ENCODE measurements around the gene NAA60.
"Not testable (repeated sequence)": the region's sequence is repeated elsewhere in the genome, so short reads cannot be mapped to it uniquely, and the experiment has no call there.

NAA60 gene

GRCh38 chr16:3465301-3465700 lies 21.8 kb downstream of the NAA60 start:
- no peak for DNase-seq

GRCh38 chr16:3465911-3466584 lies 22.6 kb downstream of the NAA60 start:
- no peak for DNase-seq

GRCh38 chr16:3467182-3467581 lies 23.7 kb downstream of the NAA60 start:
- no peak for DNase-seq

- no peak for DNase-seq
Measured at GRCh38 chr16:3467921-3468320, 24.4 kb downstream of the NAA60 start.

GRCh38 chr16:3468501-3468900 lies 25.0 kb downstream of the NAA60 start:
- DNase-seq = no peak

- DNase-seq = no peak
Measured at GRCh38 chr16:3469736-3470135, 26.3 kb downstream of the NAA60 start.

GRCh38 chr16:3470723-3471122 lies 27.2 kb downstream of the NAA60 start:
- no peak for DNase-seq

- no peak for DNase-seq
Measured at GRCh38 chr16:3471518-3472176, 28.2 kb downstream of the NAA60 start.

GRCh38 chr16:3472878-3473595 lies 29.6 kb downstream of the NAA60 start:
- DNase-seq = no peak

- not testable (repeated sequence) for DNase-seq
Measured at GRCh38 chr16:3473596-3473943, 30.1 kb downstream of the NAA60 start.

- DNase-seq = no peak
Measured at GRCh38 chr16:3474136-3474779, 30.8 kb downstream of the NAA60 start.

GRCh38 chr16:3474870-3475269 lies 31.4 kb downstream of the NAA60 start:
- DNase-seq = not testable (repeated sequence)

GRCh38 chr16:3475604-3476375 lies 32.3 kb downstream of the NAA60 start:
- no peak for DNase-seq

- no peak for DNase-seq
Measured at GRCh38 chr16:3476409-3476808, 32.9 kb downstream of the NAA60 start.

- DNase-seq = no peak
Measured at GRCh38 chr16:3478242-3478925, 34.9 kb downstream of the NAA60 start.

GRCh38 chr16:3479654-3480216 lies 36.3 kb downstream of the NAA60 start:
- DNase-seq = no peak

- DNase-seq = no peak
Measured at GRCh38 chr16:3480901-3481695, 37.6 kb downstream of the NAA60 start.

GRCh38 chr16:3481696-3482658 lies 38.5 kb downstream of the NAA60 start:
- no peak for DNase-seq

- no peak for DNase-seq
Measured at GRCh38 chr16:3482659-3483241, 39.3 kb downstream of the NAA60 start.

All from NCI-H1105 (cell line).